ENCODE results near the gene CDK18.
A peak's percentile ranks its signal among the peaks of the same experiment; 100 is the strongest.

Gene CDK18

GRCh38 chr1:205523891-205524793, 19.7 kb downstream of the CDK18 start:
- DNase-seq (peak; percentile 84), ATAC-seq (peak; percentile 20)

DNA sequence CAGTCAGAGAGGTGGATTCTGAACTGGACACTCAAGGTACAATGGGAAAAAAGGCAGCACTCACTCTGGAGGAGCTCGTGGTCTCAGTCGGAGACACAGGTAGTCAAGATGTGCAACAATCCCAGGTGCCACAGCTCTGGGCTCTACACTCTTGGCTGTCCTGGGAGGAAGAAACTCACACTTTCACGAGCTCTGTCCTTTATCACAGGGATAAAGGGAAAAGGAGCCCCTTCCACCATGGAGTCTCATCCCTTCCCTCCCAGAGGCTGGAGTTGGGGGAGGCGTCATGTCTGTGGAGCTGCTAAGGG, 20.3 kb downstream of the CDK18 start:
- DNase-seq, result no peak
- no peak for ATAC-seq

GRCh38 chr1:205525495-205526285, 21.2 kb downstream of the CDK18 start:
- DNase-seq (no peak), ATAC-seq (no peak)

GRCh38 chr1:205526431-205526830, 22.0 kb downstream of the CDK18 start:
- ATAC-seq (no peak), DNase-seq (no peak)

DNA sequence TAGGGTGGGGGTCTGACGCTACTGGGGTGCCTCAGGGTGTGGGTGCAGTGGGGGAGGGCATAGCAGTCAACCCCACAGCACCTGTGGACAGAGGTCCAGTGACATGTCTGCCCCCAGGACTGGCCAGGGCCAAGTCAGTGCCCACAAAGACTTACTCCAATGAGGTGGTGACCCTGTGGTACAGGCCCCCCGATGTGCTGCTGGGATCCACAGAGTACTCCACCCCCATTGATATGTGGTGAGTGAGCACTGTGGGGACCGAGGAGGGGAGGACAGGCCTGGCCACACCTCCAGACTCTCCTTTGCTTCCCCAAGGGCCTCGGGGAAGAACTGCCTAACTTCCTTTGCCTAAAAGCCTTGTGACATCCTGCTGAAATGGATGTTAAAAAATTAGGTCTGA, 23.5 kb downstream of the CDK18 start:
- ATAC-seq, result no peak
- no peak for DNase-seq

DNA sequence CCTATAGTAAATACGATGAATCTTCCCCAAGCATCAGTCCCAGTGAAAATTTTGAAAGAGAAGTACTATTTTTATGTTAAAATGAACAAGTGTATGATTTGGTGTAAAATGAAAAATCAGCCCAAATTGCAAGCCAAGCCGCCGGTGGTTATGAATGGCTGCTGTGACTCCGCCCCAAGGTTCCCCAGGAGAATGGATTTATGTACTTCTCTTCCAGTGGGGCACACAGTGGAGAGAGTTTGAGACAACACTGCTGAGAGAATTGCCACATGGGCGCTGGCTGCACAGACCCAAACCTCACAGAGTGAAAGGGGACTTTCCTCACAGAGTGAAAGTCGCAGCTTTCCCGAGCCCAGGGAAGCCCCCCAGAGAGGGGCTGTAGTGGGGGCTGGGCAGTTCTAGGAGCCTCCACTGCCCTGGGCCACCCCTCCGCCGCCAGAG, 24.0 kb downstream of the CDK18 start:
- ATAC-seq (no peak), DNase-seq (no peak)

- ATAC-seq (peak; percentile 86), DNase-seq (peak; percentile 92)
Measured at GRCh38 chr1:205528887-205529825, 24.7 kb downstream of the CDK18 start.

DNA sequence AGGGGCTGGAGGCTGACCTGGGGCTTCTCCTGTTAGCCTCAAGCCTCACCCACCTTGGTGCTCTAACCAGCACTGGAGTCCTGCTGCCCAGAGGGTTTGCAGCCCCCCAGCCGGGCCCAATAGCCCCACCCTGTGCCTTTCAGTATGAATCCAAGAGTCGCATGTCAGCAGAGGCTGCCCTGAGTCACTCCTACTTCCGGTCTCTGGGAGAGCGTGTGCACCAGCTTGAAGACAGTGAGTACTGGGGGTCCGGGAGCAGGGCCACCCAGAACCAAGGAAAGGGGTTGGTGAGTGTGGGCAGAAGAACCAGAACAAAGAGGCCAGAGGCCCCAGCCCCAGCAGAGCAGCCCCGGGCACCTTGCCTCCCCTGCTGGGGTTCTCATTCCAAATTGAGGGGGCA, 25.6 kb downstream of the CDK18 start:
- DNase-seq (no peak), ATAC-seq (no peak)

GRCh38 chr1:205531191-205532025, 26.9 kb downstream of the CDK18 start:
- ATAC-seq, result no peak
- no peak for DNase-seq

GRCh38 chr1:205532026-205532898, 27.8 kb downstream of the CDK18 start:
- ATAC-seq (no peak), DNase-seq (no peak)

GRCh38 chr1:205532996-205533735, 28.7 kb downstream of the CDK18 start:
- ATAC-seq, result no peak
- DNase-seq, result no peak

DNA sequence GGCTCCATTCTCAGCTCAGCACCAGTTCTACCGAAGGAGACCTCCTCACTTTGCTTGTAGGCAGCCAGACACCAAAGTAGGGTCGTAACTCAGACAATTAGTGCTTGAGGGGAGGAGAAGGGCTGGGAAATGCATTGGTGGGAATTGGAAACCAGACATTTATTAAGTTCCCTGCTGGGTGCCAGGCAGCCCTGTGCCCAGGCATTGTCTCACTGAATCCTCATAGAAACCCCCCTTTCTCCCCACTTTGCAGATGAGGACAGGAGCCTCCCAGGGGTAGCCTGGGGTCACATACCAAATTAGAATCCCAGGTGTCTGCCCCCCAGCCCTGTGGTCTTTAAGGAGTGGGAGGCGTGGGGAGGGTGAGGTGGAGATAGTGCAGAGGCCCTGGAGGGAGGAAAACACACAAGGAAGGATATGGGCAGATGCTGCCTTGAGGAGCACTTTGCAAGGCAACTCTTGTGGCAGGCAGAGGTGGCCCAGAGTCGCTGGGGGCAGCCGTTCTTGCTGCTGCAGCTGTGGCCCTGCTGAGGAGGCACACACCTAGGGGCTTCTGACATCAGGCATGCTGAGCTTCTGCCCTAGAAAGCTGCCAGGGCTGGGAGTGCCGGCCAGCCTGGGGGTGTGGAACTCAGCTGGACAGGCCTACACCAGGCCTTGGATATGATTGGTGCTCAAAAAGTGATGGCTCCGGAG, 29.4 kb downstream of the CDK18 start:
- DNase-seq (no peak), ATAC-seq (no peak)

DNA sequence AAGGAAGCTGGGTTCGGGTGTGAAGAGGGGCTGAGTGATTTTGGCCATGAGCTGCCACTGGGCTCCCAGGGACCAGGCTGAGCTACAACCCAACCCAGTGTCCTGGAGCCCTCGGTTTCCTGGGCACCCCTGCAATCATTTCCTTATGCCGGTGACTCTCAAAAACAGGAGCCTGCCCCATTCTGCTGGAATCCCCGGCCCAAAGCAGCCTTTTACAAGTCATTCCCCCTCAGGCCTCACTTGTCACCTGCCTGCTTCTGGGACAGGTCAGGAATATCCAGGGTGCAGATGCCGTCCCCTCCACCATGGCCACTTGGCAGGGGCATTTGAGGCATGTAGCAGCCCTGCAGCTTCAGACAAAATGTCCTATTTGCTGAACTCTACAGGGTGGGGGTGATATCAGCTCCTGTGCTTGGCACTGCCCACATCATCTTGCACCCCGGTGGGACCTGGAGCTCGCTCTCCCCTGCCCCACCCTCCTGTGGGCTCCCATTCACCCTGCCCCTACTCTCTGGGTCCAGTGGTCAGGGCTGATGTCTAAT, 30.0 kb downstream of the CDK18 start:
- no peak for ATAC-seq
- DNase-seq, result no peak

DNA sequence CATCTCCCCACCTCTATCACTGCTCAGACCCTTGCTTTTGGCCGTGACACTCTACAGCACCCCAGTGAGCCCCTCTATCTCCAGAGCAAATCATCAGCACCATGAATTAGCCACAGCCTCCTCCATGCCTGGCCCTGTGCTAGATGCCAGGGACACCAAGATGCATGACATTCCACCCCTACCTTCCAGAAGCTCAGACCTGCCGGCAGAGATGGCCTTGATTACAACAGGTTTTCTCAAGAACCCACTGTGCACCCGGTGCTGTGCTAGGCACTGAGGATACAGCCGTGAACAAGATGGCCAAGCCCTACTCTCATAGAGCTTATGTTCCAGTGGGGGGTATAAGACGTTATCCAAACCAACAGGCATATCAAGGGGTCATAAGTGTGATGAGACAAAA, 30.6 kb downstream of the CDK18 start:
- DNase-seq (no peak), ATAC-seq (no peak)

DNA sequence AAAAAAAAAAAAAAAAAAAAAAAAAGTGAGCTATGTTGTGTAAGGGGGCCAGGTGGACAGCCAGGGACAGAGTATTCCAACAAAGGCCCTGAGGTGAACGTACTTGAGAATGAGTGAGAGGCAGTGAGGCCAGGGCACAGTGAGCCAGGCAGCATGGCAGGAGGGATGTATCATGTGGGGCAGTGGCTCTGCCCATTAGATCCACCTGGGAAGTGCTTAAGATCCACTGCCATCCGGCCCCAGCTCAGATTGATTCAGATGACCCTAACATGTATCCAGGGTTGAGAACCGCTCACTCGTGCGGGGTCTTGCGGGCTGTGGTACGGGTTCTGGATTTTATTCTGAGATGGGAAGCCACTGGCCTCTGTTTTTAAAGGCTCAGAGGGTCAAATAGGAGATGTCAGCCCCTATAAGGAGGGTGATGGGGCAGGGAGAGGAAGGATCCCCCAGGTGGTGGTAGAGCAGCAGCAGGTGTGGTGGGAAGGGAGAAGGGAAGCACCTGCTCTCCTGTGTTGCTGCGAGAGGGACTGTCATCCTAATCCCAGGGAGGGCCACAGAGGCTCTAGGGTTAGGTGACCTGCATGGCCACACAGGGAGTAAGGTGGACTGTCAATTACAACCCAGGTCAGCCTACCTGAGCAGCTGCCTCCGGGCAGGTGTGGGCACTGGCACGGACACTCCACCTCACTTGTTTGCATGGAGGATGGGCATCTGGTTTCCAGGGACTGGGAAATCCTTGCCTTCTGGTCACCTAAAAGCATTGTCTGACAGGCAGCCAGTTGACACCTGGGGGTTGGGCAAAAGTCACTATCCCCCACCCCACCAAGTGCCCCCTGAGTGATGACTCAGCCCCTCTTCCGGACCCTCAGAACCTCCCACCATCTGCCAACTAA, 31.6 kb downstream of the CDK18 start:
- ATAC-seq (no peak), DNase-seq (no peak)

DNA sequence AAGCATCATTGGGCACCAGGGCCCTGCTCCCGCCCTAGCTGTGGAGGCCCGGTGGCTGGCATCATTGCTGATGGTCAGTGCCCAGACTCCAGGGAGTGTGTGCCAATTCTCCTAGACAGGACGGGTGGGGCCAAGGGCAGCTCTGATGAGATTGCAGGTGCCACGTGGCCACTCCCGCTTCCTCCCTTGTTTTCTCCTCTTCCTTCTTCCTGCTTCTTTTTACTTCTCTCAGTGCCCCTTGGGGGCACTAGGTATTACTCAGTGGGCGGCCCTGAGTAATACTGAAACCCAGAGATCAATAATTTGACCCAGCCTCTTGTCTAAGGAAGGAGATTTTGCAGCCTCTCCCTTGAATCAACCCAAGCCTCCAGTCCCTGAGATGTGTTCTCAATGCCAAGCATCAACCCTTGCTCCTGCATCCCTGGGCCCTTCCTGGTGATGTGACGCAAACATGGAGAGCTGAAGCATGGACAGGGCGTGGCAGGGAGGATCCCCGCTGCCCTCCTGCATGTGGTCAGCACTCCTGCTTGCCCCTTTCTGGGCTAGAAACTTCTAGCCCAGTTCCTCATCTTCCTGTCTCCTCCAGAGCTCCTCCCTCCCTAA, 32.4 kb downstream of the CDK18 start:
- DNase-seq (no peak), ATAC-seq (no peak)

GRCh38 chr1:205537386-205538018, 33.0 kb downstream of the CDK18 start:
- ATAC-seq, result no peak
- no peak for DNase-seq

Measured in stimulated activated naive CD8-positive, alpha-beta T cell treated with anti-CD3 and anti-CD28 coated beads, Interleukin-15, Interleukin-2, amounts not matched to agents 100 U/mL and 50 U/mL, for 24 hours (primary cell).